Measurements from ENCODE around the gene CDCA5.

The CDCA5 gene

DNA sequence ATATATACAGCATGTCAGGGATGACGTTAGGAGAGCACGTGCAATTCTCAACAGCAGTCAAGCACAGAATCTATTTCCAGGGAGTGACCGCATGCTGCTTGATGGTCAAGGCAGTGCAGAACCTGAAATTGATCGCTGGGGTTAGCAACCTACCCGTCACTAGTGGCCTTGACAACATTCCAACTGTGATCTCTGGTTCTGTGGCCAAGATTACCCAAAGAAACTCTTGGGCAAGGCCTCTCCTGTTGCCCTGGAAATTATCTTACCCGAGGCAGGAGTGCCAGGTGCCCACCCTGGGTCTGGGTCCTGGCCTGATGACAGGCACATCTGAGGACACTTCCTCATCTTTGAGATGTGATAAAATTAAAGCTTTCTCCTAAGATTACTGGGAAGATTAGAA is 30.0 kb upstream of the CDCA5 start:
- no peak for DNase-seq (ENCODE audit: low read depth)
- TF ChIP-seq, protein P1, sequence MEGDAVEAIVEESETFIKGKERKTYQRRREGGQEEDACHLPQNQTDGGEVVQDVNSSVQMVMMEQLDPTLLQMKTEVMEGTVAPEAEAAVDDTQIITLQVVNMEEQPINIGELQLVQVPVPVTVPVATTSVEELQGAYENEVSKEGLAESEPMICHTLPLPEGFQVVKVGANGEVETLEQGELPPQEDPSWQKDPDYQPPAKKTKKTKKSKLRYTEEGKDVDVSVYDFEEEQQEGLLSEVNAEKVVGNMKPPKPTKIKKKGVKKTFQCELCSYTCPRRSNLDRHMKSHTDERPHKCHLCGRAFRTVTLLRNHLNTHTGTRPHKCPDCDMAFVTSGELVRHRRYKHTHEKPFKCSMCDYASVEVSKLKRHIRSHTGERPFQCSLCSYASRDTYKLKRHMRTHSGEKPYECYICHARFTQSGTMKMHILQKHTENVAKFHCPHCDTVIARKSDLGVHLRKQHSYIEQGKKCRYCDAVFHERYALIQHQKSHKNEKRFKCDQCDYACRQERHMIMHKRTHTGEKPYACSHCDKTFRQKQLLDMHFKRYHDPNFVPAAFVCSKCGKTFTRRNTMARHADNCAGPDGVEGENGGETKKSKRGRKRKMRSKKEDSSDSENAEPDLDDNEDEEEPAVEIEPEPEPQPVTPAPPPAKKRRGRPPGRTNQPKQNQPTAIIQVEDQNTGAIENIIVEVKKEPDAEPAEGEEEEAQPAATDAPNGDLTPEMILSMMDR (IDR thresholded peaks at IDR 0.05; ENCODE audit: insufficient read depth, low read depth, low read length, missing control alignments): no peak
- no peak overlapping the region for H3K4me3 ChIP-seq (ENCODE audit: low read depth, low read length)

DNA sequence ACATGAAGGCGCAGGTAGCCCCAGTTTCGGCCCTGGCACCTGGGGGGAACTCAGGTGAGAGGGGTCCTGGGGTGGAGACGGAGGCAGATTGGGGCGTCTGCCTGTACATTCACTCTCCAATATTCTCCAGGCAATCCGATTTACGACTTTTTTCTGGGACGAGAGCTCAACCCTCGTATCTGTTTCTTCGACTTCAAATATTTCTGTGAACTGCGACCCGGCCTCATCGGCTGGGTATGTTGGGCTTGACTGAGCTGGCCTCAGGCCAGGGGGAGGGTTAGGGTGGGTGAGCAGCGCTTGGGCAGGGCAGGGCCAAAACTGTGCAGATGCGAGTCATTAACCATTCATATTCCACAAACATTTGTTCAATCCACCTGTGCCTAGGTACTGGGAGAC is 29.5 kb upstream of the CDCA5 start:
- peak overlapping the region; percentile 72 for H3K4me3 ChIP-seq (ENCODE audit: low read depth, low read length)
- TF ChIP-seq, protein P1 (IDR thresholded peaks at IDR 0.05; ENCODE audit: insufficient read depth, low read depth, low read length, missing control alignments): no peak
- DNase-seq (ENCODE audit: low read depth): no peak

DNA sequence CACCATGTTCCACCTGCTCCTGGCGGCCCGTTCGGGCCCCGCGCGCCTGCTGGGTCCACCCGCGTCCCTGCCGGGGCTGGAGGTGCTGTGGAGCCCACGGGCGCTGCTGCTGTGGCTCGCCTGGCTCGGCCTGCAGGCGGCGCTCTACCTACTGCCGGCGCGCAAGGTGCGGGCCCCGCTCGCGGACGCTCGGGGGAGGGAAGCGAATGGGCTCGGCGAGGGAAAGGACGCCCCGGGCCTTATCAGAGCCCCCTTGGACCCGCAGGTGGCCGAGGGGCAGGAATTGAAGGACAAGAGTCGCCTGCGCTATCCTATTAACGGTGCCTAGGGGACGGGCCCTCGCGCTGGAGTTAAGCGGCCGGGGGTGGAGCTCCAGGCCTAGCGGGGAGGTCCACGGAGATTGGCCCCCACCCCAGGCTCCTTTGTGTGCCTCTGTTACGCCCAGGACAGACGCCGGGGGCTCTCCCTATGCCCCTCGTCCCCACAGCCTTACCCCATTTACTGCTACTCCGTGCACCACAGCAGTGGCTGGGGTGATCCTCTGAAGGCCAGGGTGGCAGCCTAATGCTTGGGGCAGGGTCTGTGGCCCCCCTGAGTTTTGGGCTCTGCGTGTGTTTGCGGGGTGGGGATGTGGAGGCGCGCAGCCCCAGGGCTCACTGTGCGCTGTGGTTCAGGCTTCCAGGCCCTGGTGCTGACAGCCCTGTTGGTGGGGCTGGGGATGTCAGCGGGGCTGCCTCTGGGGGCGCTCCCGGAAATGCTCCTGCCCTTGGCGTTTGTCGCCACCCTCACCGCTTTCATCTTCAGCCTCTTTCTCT is 28.9 kb upstream of the CDCA5 start:
- DNase-seq (ENCODE audit: low read depth): peak; percentile 83
- TF ChIP-seq, protein P1 (IDR thresholded peaks at IDR 0.05; ENCODE audit: insufficient read depth, low read depth, low read length, missing control alignments): peak; percentile 91
- H3K4me3 ChIP-seq (ENCODE audit: low read depth, low read length): peak overlapping the region; percentile 72

DNA sequence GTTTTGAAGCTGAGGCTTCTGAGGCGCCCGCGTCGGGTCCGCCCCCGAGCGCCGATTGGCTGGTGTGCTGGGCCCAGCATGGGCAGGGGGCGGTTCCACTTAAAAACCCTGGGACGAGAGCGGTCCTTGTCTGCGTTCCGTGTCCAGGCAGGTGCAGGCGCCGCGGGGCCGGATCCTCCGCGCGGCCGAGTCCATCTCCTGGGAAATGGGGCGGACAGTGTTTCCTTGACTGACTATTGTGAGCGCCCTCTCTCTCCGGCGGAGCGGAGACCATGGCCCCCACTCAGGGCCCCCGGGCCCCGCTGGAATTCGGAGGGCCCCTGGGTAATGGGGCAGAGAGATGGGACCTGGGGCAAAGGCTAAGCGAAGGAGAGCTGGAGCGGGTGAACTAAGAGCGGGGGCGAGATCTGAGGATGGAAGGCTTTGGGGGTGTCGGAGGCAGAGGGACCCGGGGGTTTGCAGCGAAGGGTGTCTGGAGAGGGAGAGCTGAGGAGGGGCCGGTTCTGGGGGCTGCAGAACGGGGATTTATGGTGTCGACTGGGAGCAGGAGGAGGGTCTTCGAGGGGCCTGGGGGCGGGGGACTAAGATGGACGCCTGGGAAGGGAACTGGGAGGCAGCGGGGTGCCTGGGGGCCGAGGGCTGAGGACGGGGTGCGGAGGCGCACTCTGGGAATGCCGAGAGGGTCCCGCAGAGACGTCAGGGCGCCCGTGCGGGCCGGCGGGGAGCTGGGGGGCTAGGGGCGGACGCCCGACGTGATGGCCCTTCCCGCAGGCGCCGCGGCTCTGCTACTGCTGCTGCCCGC is 28.1 kb upstream of the CDCA5 start, which contains the start of gene TM7SF2:
Gene TM7SF2, plus strand, starts transcription at position 129 of the 802 bp plus-strand sequence. Its CDS starts 144 bp downstream, at position 273.
- TF ChIP-seq, protein P1 (IDR thresholded peaks at IDR 0.05; ENCODE audit: insufficient read depth, low read depth, low read length, missing control alignments): no peak
- DNase-seq (ENCODE audit: low read depth): peak; percentile 97
- peak within 1 kb of the TSS; percentile 72 for H3K4me3 ChIP-seq (ENCODE audit: low read depth, low read length)

DNA sequence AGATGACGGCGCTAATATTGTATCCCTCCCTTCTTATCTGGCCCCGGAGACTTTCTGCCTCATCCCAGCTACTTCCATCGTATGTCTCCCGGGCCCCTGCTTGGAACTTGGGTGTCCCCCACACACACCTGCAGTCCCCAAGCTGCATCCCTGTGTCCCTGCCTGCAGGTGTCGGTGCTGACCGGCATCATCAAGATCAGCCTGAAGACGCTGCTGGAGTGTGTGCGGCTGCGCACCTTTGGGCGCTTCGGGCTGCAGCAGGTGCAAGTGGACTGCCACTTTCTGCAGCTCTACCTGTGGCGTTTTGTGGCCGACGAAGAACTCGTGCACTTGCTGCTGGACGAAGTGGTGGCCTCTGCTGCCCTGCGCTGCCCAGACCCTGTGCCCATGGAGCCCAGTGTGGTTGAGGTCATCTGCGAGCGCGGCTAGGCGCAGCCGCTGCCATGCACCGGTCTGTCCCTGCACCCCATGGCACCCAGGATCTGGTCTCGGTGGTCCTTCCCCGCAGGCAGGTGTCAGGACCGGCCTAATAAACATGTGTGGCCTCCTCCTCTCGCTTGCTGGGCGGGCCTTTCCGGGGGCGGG is 27.4 kb upstream of the CDCA5 start:
- DNase-seq (ENCODE audit: low read depth): no peak
- TF ChIP-seq, protein P1 (IDR thresholded peaks at IDR 0.05; ENCODE audit: insufficient read depth, low read depth, low read length, missing control alignments): no peak
- no peak overlapping the region for H3K4me3 ChIP-seq (ENCODE audit: low read depth, low read length)

DNA sequence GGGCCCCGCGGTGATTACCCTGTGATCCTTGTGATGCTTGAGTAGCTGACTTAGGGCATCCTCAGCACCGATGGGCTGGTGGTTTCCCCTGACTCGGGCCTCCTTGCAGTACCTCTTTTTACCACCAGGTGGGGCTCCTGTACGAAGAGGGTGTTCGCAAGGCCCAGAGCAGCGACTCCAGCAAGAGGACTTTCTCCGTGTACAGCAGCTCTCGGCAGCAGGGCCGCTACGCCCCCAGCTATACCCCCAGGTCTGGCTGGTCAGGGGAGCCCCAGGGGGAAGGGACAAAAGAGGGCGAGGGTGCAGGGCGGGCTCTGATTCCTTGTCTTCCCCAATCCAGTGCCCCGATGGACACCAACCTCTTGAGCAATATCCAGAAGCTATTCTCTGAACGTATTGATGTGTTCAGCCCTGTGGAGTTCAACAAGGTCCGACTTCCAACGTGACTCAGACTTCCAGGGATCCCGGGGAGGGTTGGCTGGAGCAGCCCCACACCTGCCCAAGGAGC is 26.6 kb upstream of the CDCA5 start:
- no peak overlapping the region for H3K4me3 ChIP-seq (ENCODE audit: low read depth, low read length)
- DNase-seq (ENCODE audit: low read depth): peak; percentile 91
- TF ChIP-seq, protein P1 (IDR thresholded peaks at IDR 0.05; ENCODE audit: insufficient read depth, low read depth, low read length, missing control alignments): peak; percentile 96

Measured in GM12865 (cell line).